ENCODE data around the gene ACLY.

- TF ChIP-seq POLR2A (IDR thresholded peaks at IDR 0.05) (no peak), POLR2AphosphoS5 (IDR thresholded peaks at IDR 0.05) (no peak)
Observed at GRCh38 chr17:41882756-41883155, 36.0 kb downstream of the ACLY start.
